Nephron (organoid): ENCODE data around the gene PSMA7.

Experiments used
- H3K27ac Mint-ChIP-seq, 3 experiments: 2 replicates each; pipeline ENCODE4 v1.8.0; 2020; ENCODE audit warnings: mixed read lengths in 3 of 3, mild to moderate bottlenecking in 2 of 3, moderate library complexity in 1 of 3
- H3K27me3 Mint-ChIP-seq: 2 replicates; pipeline ENCODE4 v1.8.0; 2021; ENCODE audit warnings: low read depth, mild to moderate bottlenecking, moderate library complexity, mixed read lengths
- H3K36me3 Mint-ChIP-seq: 2 replicates; pipeline ENCODE4 v1.8.0; 2020; ENCODE audit warnings: low read depth, mixed read lengths
- H3K4me1 Mint-ChIP-seq: 2 replicates; pipeline ENCODE4 v1.8.0; 2020; ENCODE audit warnings: mixed read lengths
- H3K4me3 Mint-ChIP-seq, 3 experiments: 2 replicates each; pipeline ENCODE4 v1.8.0; 2020; ENCODE audit warnings: mild to moderate bottlenecking in 3 of 3, mixed read lengths in 3 of 3, moderate library complexity in 2 of 3
- H3K9me3 Mint-ChIP-seq: 2 replicates; pipeline ENCODE4 v1.8.0; 2020; ENCODE audit warnings: mixed read lengths
- CTCF ChIP-seq, 3 experiments: fragments of 200-600 bp; sonication (generic); IDR thresholded peaks; one replicate each; pipeline ENCODE4 v1.5.0; 2021; ENCODE audit warnings: antibody characterized with exemption in 3 of 3; ENCODE audit not compliant: unreplicated experiment in 3 of 3

The PSMA7 gene

GRCh38 chr20:62104791-62105345 lies 38.3 kb downstream of the PSMA7 start:
- no peak overlapping the region for H3K4me3 Mint-ChIP-seq
- H3K27me3 Mint-ChIP-seq, result peaks cover 18% of the 10 kb centered on the region
- peaks cover 30% of the 10 kb centered on the region for H3K9me3 Mint-ChIP-seq
- TF ChIP-seq CTCF (IDR thresholded peaks at IDR 0.05; ENCODE audit: unreplicated experiment in 3 of 3), result no peak
- peaks cover 9% of the 10 kb centered on the region for H3K36me3 Mint-ChIP-seq
- H3K27ac Mint-ChIP-seq, result peak overlapping the region in 1 of 3 experiments; percentile 63
- peaks cover 4% of the 10 kb centered on the region for H3K4me1 Mint-ChIP-seq

- peaks cover 26% of the 10 kb centered on the region for H3K9me3 Mint-ChIP-seq
- no peak for TF ChIP-seq CTCF (IDR thresholded peaks at IDR 0.05; ENCODE audit: unreplicated experiment in 3 of 3)
- H3K27me3 Mint-ChIP-seq, result peaks cover 18% of the 10 kb centered on the region
- H3K36me3 Mint-ChIP-seq, result peaks cover 7% of the 10 kb centered on the region
- no peak overlapping the region for H3K4me3 Mint-ChIP-seq
- peaks cover 4% of the 10 kb centered on the region for H3K4me1 Mint-ChIP-seq
- H3K27ac Mint-ChIP-seq, result no peak overlapping the region
Measured at GRCh38 chr20:62104234-62104789, 38.9 kb downstream of the PSMA7 start.

- peaks cover 4% of the 10 kb centered on the region for H3K4me1 Mint-ChIP-seq
- no peak overlapping the region for H3K4me3 Mint-ChIP-seq
- peaks cover 24% of the 10 kb centered on the region for H3K27me3 Mint-ChIP-seq
- no peak overlapping the region for H3K27ac Mint-ChIP-seq
- peaks cover 20% of the 10 kb centered on the region for H3K9me3 Mint-ChIP-seq
- no peak for TF ChIP-seq CTCF (IDR thresholded peaks at IDR 0.05; ENCODE audit: unreplicated experiment in 3 of 3)
- H3K36me3 Mint-ChIP-seq, result peaks cover under 1% of the 10 kb centered on the region
Measured at GRCh38 chr20:62103508-62104233, 39.5 kb downstream of the PSMA7 start.

GRCh38 chr20:62101078-62101477 lies 42.1 kb downstream of the PSMA7 start:
- H3K27me3 Mint-ChIP-seq, result peaks cover 18% of the 10 kb centered on the region
- no peaks in the 10 kb centered on the region for H3K36me3 Mint-ChIP-seq
- H3K4me3 Mint-ChIP-seq, result no peak overlapping the region
- no peak overlapping the region for H3K27ac Mint-ChIP-seq
- H3K9me3 Mint-ChIP-seq, result peaks cover 10% of the 10 kb centered on the region
- TF ChIP-seq CTCF (IDR thresholded peaks at IDR 0.05; ENCODE audit: unreplicated experiment in 3 of 3), result no peak
- H3K4me1 Mint-ChIP-seq, result peaks cover 4% of the 10 kb centered on the region

- TF ChIP-seq CTCF (IDR thresholded peaks at IDR 0.05; ENCODE audit: unreplicated experiment in 3 of 3), result no peak
- no peak overlapping the region for H3K27ac Mint-ChIP-seq
- H3K4me1 Mint-ChIP-seq, result no peaks in the 10 kb centered on the region
- H3K9me3 Mint-ChIP-seq, result peaks cover 3% of the 10 kb centered on the region
- no peak overlapping the region for H3K4me3 Mint-ChIP-seq
- no peaks in the 10 kb centered on the region for H3K36me3 Mint-ChIP-seq
- peaks cover 13% of the 10 kb centered on the region for H3K27me3 Mint-ChIP-seq
Measured at GRCh38 chr20:62097881-62098407, 45.2 kb downstream of the PSMA7 start.
